ENCODE measurements around the gene GUCY2C.

Gene GUCY2C

DNA sequence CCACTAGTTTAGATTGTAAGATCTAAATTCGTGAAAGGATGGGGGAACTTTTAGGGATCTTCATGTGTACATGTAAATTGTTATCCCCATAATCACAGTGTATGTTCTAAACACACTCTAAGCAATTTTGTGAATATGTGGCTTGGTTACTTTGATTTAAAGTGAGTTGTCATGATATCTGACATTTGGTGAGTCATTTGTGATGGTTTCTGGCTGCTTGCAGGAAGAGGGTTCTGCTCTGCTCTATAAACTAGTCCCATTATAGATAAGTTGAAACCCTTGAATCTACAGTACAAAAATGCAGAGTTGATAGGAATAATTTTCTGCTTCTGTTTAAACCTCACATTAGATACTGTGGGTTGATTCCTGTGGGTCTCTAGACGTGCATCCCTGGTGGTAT is 14.8 kb downstream of the GUCY2C start:
- no peak for DNase-seq (ENCODE audit: low spot score)

DNA sequence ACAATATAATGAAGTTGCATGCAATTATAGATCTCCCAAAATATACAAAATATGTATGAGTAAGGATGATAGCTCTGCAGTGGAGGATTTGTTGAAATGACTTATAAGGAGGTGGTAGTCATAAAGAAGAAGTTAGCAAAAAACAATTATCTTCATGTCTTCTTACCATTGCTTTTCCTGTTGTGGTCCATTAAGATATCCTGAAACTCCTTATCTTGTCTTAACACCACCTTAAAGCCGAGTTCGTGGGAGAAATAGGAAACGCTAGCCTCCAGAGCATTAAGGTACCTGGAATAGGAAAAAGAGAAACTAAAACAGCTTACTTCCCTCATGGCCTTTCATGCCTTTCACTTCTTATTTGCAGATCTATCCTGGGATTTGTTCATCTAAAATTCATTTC is 15.2 kb downstream of the GUCY2C start:
- no peak for DNase-seq (ENCODE audit: low spot score)

GRCh38 chr12:14678547-14679150 is 17.8 kb downstream of the GUCY2C start:
- no peak for DNase-seq (ENCODE audit: low spot score)

- DNase-seq (ENCODE audit: low spot score), result no peak
Measured at GRCh38 chr12:14668591-14668990, 27.8 kb downstream of the GUCY2C start.

DNA sequence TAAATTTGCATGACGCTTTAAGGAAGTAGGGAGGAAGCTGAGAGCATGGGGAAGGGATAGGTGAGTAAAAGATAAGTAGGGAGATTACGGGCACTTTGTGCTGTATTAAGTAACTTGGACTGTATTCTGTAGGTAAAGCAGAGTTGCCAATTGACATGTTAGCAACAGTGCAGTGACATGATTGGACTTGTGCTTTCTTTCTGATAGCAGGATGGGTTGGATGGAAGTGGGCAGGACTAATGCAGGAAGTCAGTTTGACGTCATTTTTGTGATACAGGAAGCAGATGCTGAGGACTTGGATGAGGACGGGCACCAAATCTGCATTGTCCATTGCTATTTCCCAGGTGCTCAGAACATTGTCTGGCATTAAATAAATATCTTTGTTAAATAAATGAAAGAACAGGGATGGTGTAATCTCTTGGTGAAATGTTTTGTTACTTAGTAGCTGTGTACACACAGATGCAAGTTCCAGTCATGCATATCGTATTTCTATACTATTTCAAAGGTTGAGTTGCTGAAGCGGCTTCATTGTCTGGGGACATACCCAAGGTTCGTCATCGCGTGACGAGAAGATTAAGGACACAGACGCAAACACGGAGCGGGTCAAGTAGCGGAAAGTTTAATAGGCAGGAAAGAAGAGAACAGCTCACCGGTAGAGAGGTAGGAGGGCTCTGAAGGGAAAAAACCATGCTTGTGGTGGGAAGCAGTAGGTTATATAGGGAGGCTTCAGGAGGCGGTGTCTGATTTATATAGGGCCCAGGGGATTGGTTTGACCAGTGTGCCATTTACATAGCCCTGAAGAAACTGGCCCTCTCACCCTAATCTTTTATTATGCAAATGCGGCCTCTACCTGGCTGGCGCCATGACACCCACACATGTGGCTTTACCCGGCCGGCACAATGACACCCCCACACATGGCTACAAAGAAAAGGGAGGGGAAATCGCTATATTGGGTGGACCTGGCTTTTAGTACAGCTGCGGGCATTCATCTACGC is 30.7 kb downstream of the GUCY2C start:
- DNase-seq (ENCODE audit: low spot score), result no peak

DNA sequence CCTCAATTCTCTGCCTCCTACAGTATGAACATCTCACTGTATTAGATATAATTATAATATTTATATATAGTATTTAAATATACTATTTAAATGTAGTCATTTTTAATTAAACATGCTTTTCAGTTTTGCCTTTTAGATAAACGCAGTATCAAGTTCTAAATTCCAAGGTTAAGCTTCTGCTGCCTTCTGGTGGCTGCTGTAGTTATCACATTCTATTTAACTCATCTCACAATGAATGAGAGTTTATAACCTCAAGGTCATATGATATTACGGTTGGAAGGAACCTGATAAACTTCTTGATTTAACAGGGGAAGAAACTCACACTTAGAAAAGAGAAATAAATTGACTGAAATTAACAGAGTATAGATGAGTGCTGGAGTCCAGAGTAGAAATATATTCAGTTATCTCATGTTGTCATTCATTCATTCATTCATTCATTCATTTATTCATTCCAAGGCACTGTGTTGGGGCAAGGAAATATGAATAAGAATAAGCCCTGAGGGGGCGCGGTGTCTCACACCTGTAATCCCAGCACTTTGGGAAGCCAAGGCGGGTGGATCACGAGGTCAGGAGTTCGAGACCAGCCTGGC is 31.9 kb downstream of the GUCY2C start:
- DNase-seq (ENCODE audit: low spot score), result peak; percentile 52

DNA sequence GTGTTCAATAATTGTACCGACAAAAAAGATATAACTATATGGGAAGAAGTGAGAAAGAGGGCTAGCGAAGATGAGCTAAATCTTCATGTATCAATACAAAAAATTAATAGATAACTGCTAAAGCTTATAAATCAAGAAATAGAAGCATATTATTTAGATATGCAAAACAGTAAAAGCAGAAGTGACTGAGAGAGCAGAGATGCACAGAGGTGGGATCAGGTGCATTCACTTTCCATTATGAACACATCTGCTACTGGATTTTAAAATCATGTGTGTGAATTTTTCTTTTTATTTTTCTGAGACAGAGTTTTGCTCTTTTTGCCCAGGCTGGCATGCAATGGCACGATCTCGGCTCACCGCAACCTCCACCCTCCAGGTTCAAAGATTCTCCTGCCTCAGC is 33.4 kb downstream of the GUCY2C start:
- DNase-seq (ENCODE audit: low spot score), result no peak

DNA sequence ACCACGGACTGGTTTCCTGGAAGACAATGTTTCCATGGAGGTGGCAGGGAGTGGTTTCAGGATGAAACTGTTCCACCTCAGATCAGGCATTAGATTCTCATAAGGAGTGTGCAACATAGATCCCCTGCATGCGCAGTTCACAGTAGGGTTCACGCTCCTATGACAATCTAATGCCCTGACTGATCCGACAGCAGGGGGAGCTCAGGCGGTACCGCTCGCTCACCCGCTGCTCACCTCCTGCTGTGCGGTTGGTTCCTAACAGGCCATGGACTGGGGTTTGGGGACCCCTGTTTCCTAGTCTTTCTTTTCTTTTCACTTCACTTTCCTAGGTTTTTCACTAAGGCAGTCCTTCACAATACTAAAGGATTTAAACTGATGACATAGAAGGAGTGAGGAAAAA is 39.6 kb downstream of the GUCY2C start:
- DNase-seq (ENCODE audit: low spot score), result no peak

GRCh38 chr12:14655284-14655683 is 41.1 kb downstream of the GUCY2C start:
- DNase-seq (ENCODE audit: low spot score), result no peak

DNA sequence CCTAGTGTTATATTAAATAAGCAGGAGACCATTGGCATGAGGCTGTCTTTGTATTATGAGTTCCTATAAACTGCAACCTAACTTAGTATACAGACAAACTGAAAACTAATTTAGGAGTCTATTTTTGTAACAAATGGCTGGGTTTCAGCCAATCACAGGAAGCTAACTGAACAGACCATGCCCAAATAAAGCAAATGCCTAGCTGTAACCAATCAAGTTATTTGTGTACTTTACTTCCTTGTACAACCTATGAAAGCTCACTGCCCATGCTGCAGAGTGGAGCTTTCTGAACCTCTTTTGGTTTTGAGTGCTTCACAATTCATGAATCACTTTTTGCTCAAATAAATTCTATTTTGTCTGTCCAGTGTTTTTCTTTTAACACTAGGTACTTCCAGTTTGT is 41.6 kb downstream of the GUCY2C start:
- no peak for DNase-seq (ENCODE audit: low spot score)

GRCh38 chr12:14654416-14654815 is 42.0 kb downstream of the GUCY2C start:
- DNase-seq (ENCODE audit: low spot score), result no peak

DNA sequence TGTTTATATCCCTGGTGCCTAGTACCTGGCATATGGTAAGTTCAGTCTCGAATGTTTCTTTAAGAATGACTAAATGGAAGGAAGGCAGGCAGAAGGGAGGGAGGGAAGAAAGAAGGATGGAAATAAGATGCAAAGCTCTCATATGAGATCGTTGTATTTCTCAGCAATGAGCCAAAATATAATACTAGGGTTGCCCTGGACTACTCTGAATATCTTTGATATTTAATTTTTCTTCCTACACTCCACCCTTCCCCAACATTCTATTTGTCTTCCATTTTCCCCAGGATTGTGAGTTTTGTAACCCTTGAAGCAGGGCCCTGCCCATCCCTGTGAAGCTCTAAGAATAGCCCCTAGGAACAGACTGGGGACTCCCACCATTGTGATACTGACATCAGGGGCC is 43.9 kb downstream of the GUCY2C start:
- no peak for DNase-seq (ENCODE audit: low spot score)

- no peak for DNase-seq (ENCODE audit: low spot score)
Measured at GRCh38 chr12:14651371-14651770, 45.0 kb downstream of the GUCY2C start.

- DNase-seq (ENCODE audit: low spot score), result no peak
Measured at GRCh38 chr12:14650789-14651188, 45.6 kb downstream of the GUCY2C start.

DNA sequence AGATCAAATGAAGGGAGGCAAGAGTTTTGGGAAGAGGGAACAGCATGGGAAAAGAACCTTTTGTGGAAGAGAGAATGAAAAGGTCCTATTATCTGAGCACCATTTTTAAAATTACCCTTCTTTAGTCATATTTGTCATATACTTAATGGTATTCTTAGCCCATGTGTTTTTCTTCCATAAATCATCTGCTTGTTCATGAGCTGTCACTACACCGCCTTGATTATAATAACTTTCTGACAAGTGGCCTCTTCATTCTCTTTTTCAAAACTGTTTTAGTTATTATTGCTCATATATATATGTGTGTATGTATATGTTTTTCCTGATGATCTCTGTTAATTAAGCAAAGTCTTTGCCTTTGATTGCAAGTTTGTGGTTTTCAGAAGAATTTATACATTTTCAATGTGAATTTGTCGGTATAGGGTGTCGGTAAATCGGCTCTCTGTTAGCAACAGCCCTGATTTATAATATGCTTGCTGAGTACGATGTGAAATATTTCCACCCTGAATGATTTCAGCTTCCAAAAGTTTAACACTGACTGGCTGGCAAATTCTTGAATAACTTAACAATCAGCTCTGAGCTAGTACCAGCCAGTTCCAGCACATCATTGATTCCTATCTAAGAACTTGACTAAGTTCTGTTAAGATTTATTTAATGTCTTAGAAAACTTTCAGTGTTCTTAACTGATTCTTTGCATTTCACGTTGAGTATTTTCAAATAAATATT is 49.2 kb downstream of the GUCY2C start:
- no peak for DNase-seq (ENCODE audit: low spot score)

GRCh38 chr12:14643251-14643650 is 53.1 kb downstream of the GUCY2C start:
- no peak for DNase-seq (ENCODE audit: low spot score)

- DNase-seq (ENCODE audit: low spot score), result no peak
Measured at GRCh38 chr12:14638066-14638465, 58.3 kb downstream of the GUCY2C start.

GRCh38 chr12:14635776-14636175 is 60.6 kb downstream of the GUCY2C start:
- DNase-seq (ENCODE audit: low spot score), result no peak

- no peak for DNase-seq (ENCODE audit: low spot score)
Measured at GRCh38 chr12:14630793-14631192, 65.6 kb downstream of the GUCY2C start.

- DNase-seq (ENCODE audit: low spot score), result peak; percentile 86
Measured at GRCh38 chr12:14629832-14630710, 66.3 kb downstream of the GUCY2C start.

- DNase-seq (ENCODE audit: low spot score), result no peak
Measured at GRCh38 chr12:14628771-14629170, 67.6 kb downstream of the GUCY2C start.

Measured in pons (tissue), 1 donor.